Fibroblast of skin of left quadriceps (primary cell): ENCODE results near the gene ALOX5.

Experiments
- DNase-seq, 2 experiments: peaks; one replicate each; pipeline ENCODE4 v3.0.0-alpha.2; 2013; ENCODE audit warnings: low read depth in 2 of 2

ALOX5 gene

DNA sequence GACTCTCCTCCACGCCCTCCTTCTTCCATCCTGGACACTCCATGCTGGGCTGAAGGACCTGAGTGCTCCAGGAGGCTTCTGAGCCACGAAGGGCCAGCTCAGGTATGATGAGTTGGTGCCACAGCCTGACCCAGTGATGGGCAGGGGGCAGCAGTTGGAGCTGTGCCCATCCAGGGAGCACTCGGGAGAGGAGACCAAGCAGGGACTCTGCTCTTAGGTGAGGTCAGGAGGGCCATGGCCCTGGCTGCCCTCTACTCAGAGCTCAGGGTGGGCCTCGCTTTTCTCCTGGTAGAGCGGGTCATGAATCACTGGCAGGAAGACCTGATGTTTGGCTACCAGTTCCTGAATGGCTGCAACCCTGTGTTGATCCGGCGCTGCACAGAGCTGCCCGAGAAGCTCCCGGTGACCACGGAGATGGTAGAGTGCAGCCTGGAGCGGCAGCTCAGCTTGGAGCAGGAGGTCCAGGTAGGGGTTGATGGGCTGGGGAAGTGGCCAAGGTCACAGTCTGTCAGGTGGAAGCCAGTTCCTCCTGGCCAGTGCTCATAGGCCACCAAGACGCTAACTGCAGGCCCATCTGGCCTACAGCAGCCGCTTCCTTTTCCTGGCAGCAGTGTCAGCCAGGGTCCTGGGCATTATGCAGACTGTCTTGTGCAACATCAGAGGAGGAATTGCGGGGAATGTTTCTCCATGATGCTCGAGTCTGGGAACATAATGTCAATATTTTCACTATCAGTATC is 50.8 kb downstream of the ALOX5 start:
- no peak for DNase-seq

DNA sequence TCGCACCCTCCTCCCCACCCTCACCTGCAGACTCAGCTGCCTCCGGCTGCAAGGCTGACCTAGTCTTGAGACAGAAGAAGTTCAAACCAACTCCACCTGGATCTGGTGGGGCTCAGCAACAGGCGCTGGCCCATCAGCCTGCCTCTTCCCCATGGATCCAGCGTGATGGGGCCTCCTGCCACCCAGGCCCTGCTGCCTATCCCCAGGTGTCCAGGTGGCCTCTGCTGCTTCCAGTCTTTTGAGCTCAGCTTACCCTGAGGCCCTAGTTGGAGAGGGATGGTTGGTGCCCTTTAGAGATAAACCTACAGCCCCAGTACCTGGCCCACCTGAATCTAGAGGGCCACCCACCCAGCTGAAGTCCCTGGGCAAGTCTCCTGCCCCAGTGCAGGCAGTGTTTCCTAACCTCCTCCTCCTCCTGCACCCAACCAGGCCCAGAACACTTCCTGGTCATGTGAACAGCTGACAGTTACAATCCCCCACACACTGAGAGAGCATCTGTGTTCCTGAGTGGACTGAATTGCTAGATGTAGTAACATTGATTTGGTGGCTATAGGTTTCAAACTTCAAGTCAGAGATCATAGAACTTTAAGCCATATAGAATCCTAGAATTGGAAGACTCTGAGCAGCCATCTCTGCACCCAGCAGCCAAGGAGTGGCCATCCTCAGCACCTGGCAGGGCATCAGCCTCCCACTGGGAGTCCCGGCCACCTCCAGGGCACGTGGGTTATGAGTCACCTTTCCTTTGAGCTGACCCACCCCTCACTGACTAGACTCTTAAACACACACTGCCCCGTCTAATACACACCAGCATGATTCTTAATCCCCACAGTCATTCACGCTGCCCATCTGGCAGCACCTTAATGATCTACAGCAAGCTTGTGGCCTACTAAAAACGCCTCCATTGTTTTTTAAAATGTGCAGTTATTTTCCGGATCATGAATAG is 51.9 kb downstream of the ALOX5 start:
- no peak for DNase-seq

DNA sequence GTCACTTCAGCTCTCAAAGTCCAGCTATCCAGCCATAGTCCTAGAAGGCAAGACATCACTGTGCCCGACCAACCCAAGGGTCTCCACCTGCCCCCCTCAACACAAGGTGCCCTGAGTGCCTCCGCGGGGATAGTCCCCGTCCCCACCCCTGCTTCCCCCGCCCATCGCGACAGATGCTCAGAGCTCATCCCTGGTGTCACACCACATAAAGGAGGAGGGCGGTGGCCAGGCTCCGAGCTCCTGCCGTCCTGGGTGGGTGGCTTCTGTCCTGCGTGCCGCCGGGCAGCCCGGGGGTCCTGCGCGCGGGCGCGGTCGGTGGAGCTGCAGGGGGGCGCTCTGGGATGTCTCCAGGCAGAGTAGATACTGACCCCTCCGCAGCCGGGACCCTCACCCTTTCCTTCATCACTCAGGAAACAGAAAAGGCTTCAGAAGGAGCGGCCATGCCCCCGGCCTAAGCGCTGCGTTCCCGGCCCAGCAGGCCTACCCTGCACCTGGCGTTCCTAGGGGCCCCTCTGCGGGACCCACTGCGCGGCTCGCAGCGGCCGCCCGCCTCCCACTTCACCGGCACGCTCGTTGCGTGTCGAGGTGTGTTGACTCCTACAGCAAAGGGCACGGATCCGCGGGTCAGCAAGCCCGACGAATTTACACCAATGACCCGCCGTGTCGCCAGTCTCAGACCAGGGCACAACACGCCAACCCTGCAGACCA is 53.4 kb downstream of the ALOX5 start:
- no peak for DNase-seq

DNA sequence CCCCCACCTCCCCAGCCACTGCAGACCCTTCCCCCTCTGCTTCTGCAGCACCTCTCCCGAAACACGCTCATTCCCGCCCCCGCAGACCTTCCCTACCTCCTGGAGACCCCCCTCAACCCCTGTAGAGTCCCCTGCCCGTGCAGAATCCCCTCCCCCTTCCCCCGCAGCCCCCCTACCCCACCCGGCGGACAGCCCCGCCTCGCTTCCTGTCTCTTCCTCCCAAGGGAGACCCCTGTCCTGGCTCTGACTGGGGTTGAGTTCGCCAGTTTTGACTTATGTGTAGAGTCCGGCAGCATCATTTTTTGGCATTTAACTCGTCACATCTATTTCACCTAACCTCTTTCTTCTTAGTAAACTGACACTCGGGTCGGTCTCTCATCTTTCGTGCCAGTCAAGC is 54.0 kb downstream of the ALOX5 start:
- DNase-seq: no peak

DNA sequence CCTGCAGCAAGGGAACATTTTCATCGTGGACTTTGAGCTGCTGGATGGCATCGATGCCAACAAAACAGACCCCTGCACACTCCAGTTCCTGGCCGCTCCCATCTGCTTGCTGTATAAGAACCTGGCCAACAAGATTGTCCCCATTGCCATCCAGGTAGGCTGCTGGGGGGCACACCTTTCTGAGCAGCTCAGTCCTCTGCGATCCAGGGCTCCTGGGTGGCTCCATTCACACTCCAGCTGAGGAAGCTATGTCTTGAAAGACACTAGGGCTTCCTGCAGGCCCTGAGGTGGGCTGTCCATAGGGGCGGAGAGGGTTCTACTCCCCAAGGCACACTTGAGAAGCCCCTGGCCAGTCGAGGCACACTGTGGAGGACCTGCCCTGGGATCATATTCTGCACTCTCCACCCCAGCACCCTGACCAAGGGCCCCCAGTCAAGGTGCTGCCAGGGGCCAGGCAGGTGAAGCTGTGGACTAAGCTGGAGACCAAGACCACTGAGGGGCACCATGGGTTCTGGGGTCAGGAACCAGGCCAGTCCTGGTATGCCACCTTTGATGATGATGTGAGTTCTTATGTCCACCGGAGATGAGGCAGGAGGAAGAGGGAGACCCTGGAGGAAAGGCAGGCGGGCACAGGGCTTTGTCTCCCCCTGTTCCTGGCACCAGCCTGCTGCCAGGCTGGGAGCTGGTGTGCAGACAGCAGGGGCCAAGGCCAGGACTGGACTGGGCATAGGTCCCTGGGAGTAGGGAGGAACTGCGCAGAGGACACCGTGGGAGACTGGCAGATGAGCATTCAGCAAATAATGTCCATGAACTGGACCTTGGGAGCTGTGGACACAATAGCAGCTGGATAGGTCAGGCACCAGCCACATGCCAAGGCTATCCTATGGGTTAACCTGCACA is 54.8 kb downstream of the ALOX5 start:
- DNase-seq: no peak

DNA sequence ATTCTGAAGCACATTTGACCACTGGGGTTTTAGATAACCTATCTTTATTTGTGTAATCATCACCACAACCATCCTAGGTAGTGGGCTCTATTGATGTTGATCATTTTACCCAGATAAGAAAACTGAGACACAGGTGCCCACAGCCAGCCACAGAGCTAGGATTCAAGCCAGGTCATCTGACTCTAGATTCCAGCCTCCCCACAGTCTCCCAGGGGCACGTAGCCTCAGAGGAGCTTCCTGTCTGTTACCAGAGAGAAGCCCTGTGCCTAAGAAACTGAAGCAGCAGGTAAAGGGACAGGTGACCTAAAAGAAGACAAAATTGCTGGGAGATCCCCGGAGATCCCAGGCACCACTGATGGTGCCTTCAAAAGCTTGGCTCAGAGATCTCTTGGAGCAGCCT is 55.8 kb downstream of the ALOX5 start:
- no peak for DNase-seq

DNA sequence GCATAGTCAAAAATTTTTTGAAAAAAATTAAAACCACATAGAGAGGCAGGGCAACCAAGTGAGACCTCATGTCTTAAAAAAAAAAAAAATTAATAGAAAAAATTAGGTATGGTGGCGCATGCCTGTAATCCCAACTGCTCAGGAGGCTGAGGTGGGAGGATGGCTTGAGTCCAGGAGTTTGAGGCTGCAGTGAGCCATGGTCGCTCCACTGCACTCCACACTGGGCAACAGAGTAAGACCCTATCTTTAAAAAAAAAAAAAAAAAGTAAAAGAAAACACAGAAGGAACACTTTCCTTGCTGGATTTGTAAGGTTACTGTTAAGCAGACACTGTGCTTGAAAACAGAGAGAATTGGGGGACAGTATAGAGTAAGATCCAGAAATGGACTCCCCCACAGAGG is 58.1 kb downstream of the ALOX5 start:
- DNase-seq: no peak

DNA sequence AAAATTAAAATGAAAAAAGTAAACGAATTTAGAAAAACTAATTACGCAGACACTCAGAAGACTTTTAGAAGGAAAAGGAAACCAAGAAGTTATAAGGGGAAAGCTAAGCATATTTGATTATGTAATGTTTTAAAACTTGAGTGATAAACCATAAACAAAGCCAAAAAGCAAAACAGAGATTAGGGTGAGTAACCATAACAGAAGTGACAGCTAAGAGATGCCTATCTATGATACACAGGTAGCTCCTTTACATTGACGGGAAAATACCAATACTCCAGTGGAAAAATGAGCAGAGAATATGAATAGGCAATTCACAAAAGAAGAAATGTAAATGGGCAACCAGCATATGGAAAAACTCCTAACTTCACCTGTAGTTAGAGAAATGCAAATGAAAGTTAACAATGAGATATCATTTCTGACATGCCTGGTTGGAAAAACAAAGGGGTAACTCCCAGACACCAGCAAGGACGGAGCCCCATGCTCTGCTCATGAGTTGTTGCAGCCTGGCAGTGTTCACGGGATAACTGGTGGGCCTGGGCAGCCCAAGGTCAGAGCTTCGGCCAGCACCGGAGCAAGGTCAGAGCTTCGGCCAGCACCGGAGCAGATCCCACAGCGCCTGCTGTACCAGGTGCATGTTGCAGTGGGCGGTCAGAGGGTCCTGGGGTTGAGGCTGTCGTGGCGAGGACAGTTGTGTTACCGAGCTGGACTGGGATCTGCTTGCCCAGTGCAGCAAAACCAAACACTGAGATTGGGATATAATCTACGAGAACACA is 58.9 kb downstream of the ALOX5 start:
- no peak for DNase-seq

DNA sequence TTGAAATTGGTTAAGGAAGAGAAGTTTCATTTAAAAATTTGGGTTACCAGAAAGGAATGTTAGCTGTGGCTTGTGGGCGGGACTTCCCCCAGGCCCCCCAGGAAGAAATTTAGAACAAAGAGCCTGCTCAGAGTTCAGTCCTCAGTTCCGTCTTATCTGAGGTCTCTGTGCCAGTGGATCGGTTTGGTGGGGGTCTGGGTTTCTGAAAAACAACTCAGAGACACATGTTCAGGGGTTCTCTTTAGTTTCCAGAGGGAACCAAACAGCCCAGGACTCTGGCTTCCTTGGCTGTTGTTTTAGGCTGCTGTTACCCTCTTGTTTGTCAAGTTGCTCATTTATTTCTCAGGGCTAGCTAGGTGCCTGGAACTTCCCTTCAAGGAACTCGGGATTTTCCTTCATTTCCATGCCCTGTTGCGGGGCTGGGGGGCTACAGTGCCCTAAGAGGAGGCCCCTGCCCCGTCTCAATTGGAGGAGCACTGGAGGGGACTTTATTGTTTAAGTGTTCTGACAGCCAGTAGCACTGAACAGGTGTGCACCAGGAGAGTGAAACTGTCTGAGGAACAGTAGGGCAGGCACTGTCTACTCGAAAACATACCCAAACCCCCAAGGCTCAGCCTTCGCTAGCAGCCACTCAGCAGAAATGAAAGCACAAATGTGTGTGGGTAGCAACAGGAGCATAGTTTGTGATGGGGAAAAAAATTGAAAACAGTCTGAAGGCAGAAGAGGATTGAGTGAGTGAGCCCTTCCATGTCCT is 59.9 kb downstream of the ALOX5 start:
- no peak for DNase-seq

DNA sequence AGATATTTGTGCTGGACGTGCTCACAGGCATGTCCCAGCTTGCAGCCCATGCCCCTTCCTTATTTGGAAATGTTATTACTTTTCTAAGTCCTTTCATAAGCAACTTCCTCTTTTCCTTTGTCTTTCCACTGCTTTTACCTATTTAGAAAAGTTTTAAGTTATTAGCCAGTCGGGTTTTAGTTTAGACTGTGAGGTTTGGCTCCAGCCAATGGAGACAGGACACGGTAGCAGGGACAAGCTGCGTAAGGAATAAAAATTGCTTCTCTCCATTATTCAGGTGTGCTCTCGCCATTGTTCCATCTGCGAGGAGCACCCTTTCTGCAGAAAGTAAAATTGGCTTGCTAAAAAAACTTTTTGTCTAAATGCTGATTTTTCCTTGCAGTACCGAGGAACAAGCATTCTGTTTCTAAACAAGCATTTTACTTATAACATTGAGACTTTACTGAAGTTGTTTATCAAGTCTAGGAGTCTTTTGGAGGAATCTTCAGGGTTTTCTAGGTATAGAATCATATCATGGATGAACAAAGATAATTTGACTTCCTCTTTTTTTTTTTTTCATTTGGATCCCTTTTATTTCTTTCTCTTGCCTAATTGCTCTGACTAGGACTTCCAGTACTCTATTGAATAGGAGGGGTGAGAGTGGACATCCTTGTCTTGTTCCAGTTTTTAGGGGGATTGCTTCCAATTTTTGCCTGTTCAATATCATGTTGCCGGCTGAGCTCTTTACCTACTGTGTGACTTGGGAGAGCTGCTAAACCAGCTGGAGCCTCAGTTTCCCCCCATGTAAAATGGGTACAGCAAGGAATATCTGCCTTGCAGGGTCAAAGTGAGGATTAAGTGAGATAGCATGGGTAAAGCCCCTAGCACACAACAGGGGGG is 63.8 kb downstream of the ALOX5 start:
- DNase-seq: no peak

DNA sequence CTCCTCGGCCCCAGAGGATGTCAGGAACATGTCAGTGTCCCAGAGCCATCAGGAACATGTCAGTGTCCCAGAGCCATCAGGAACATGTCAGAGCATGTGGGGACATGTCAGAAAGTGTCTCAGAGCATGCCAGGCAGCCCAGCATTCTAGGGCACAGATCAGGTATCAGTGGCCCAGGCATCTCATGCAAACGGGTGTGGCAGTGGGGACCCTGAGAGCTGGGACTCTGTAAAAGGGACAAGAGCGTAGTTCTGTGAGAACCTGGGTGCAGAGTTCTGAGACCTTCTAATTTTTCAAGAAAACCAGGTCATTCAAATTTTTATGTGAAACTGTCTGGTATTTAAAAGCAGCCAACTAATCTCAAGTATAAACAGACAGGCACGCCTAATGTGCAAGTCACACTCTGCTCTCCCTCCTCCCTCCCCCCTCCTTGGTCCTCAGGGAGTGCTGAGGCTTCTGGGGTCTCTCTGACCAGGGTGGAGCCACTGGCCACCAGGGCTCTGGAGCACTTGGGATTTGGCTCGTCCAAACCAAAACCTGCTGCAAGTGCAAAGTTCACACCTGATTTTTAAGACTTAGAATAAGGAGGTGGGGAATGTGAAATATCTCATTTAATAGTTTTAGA is 64.6 kb downstream of the ALOX5 start:
- DNase-seq: no peak

DNA sequence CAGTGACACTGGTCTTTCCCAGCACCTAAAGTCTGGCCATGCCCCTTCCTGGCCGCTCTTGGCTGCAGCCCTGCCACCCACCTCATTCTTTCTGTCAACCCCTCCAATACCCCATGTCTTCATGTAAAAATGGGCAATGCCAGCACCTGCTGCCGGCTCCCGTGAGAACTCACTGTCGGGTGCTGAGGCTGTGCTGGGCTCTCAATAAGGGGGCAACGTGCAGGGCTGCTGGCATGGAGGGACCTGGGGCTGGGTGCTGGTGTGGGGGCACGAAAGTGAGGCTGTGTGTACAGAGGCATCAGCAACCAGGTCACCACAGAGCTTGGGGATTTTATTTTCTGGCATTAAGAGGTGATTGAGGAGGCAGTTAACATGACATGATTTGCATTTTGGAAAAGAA is 65.3 kb downstream of the ALOX5 start:
- no peak for DNase-seq

DNA sequence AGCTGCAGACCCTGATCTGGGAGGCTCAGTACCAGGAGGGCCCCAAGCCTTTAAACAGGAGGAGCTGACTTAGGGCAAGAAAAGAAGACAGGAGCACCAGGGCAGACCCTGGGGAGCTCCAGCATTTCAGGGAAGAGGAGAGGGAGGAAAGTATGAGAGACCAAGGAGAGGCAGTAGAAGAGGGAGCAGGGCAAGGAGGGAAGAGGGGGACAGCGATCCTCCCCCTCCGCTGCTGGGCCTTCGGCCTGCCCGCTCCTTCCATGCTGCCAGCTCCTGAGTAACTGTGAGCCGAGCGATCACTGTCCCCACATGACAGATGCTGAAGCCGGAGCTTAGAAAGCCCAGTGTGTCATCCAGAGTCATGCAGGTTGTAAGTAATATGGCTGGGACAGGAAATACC is 65.9 kb downstream of the ALOX5 start:
- no peak for DNase-seq

DNA sequence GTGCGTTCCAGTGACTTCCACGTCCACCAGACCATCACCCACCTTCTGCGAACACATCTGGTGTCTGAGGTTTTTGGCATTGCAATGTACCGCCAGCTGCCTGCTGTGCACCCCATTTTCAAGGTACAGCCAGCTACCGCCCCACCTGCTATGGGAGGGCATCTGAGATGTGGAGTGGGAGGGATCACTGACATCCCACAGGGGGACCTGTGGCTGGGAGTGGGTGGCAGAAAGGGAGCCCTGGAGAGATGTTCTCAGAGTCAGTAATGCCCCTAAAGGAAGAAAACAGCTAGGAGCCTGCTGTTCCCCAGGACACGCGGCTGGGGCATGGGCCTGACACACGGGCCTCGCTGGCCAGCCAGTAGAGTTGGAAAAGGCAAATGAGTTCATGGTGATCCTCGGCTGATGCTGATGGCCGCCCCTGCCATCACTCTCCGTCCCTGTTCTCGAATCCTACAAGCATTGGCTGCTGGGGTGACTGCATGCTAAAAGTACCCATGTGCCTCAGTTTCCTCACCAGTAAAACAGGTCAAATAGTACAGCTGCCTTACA is 66.6 kb downstream of the ALOX5 start:
- no peak for DNase-seq

DNA sequence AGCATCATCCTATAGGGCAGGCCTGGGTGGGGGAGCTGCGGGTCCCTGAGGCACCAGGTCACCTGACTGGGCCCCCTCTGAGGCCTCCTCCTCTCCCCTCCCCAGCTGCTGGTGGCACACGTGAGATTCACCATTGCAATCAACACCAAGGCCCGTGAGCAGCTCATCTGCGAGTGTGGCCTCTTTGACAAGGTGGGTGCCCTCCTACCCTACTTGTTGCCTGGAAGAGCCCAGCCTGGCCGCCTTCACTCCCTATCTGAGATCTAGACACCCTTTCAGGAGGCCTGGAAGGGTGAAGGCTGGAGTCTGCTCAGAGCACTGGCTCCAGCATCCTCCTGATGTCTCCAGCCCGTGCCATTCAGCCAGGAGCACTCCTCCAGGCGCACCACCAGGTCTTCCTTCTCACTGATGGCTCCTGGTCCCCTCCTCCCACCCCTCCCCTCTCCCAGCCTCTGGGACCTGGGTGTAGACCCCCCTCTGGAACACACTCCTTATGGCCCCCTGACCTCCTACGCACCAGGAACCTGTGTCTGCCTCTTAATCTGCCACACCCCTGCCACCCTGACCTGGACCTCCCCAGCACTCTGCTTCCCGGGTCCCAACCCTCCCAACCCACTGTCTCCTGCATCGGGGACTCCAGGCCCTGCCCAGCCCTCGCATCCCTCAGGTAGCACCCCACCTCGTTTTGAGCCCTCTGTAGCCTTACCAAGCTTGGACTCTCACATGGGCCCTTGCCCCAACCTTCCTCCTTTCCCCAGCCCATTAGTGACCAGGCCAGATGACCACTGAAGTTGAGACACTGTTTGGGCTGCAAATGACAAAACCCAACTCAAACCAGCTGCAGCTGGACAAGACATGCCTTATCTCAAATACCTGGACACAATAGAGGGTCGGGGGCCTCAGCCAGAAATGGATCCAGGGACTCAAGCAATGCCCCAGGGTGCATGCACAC is 67.5 kb downstream of the ALOX5 start:
- DNase-seq: no peak

DNA sequence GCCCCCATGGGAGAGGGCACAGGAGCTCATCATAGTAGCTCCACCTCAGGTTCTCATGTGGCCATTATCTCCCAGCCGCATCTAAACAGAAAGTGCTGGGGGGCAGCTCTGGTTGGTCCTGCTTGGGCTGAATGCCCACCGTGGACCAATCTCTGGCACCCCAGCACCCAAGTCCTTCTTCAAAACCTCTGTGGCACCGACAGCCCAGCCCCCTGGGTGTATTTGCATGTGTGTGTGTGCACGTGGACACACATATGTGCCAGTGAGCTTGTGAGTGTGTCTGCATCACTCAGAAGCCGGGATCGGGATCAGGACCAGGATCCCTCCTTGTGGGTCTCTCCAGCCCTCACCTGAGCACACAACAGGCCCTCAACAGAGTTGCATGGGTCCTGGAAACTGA is 68.2 kb downstream of the ALOX5 start:
- DNase-seq: no peak

DNA sequence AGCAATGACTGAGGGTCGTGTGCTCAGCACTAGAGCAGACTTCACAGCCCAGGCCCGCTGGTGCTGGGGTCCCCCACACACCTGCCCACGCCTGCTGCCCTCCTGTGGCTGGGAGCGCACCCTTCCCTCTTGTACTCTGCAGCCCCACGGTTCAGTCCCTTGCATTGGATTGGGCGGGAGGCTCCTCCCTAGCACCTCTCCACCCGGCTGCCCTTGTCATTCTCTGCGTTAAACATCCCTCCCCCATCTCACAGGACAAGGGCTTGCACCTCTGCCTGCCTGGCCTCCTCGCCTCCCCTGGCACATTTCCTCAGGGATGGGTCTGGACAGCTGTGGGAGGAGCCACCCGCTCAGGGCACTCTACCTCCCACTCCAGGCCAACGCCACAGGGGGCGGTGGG is 68.6 kb downstream of the ALOX5 start:
- DNase-seq: no peak
